ENCODE results near the gene TNNI2.

DNA sequence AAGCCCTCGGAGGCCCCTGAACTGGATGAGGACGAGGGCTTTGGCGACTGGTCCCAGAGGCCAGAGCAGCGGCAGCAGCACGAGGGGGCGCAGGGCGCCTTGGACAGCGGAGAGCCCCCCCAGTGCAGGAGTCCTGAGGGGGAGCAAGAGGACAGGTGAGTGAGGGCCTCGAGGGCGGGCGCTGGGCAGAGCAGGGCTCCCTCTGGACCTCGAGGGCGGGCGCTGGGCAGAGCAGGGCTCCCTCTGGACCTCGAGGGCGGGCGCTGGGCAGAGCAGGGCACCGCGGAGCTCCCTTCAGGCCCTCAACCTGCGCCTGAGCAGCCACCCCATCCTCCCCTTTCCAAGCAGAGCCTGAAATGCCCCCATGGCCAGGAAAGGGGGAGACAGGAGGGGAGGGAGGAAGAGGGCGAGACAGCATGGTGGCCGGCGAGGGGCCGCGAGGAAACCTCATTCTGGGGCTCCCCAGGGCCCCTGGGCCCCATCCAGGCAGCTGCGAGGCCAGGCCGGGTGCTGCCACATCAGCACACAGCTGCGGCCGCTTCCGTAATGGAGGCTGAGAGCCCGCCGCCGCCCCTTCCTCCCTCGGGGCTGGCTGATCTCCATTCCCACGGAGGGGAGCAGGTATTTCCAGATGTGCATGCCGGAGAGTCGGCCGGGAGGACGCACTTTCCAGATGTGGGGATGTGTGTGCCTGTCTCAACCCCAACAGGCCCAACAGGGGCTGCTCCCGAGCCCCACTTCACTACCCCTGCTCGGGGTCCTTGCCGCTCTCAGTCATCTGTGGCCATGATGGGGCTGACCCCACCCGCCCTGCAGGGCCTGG, 42.9 kb downstream of the TNNI2 start:
- TF ChIP-seq ZNF707 (tag by site-specific recombination; IDR thresholded peaks at IDR 0.05) = no peak
- TF ChIP-seq, protein P1, sequence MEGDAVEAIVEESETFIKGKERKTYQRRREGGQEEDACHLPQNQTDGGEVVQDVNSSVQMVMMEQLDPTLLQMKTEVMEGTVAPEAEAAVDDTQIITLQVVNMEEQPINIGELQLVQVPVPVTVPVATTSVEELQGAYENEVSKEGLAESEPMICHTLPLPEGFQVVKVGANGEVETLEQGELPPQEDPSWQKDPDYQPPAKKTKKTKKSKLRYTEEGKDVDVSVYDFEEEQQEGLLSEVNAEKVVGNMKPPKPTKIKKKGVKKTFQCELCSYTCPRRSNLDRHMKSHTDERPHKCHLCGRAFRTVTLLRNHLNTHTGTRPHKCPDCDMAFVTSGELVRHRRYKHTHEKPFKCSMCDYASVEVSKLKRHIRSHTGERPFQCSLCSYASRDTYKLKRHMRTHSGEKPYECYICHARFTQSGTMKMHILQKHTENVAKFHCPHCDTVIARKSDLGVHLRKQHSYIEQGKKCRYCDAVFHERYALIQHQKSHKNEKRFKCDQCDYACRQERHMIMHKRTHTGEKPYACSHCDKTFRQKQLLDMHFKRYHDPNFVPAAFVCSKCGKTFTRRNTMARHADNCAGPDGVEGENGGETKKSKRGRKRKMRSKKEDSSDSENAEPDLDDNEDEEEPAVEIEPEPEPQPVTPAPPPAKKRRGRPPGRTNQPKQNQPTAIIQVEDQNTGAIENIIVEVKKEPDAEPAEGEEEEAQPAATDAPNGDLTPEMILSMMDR (tag by site-specific recombination; IDR thresholded peaks at IDR 0.05) = no peak
- no peak for TF ChIP-seq YY2 (tag by site-specific recombination; IDR thresholded peaks at IDR 0.05)
- TF ChIP-seq ZNF785 (tag by site-specific recombination; IDR thresholded peaks at IDR 0.05) = no peak
- TF ChIP-seq ZNF311 (tag by site-specific recombination; IDR thresholded peaks at IDR 0.05; ENCODE audit: borderline replicate concordance) = no peak
- no peak for TF ChIP-seq ZNF138 (tag by site-specific recombination; IDR thresholded peaks at IDR 0.05; ENCODE audit: borderline replicate concordance)
- TF ChIP-seq SETDB1 (IDR thresholded peaks at IDR 0.05; ENCODE audit: insufficient read length, low read length) = no peak
- TF ChIP-seq ZNF157 (tag by site-specific recombination; IDR thresholded peaks at IDR 0.05) = no peak
- TF ChIP-seq, protein P2, sequence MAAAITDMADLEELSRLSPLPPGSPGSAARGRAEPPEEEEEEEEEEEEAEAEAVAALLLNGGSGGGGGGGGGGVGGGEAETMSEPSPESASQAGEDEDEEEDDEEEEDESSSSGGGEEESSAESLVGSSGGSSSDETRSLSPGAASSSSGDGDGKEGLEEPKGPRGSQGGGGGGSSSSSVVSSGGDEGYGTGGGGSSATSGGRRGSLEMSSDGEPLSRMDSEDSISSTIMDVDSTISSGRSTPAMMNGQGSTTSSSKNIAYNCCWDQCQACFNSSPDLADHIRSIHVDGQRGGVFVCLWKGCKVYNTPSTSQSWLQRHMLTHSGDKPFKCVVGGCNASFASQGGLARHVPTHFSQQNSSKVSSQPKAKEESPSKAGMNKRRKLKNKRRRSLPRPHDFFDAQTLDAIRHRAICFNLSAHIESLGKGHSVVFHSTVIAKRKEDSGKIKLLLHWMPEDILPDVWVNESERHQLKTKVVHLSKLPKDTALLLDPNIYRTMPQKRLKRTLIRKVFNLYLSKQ (tag by site-specific recombination; IDR thresholded peaks at IDR 0.05; ENCODE audit: borderline replicate concordance) = no peak
- TF ChIP-seq KLF1 (tag by site-specific recombination; IDR thresholded peaks at IDR 0.05) = no peak
- no peak for TF ChIP-seq SCRT2 (tag by site-specific recombination; IDR thresholded peaks at IDR 0.05)
- no peak for TF ChIP-seq ZNF274 (IDR thresholded peaks at IDR 0.05; ENCODE audit: low read length)
- TF ChIP-seq ZNF274 (tag by site-specific recombination; IDR thresholded peaks at IDR 0.05; ENCODE audit: borderline replicate concordance) = no peak

All from HEK293 (cell line).